T-helper 1 cell treated with Interleukin-12 subunit alpha and Interleukin-12 subunit beta and Interleukin-4 antibody, amounts not matched to agents 30 μg/mL and 1 μg/mL, for 36 hours (primary cell): ENCODE measurements around the gene RBM10.
A peak's percentile ranks its signal among the peaks of the same experiment; 100 is the strongest.

Experiments used
- H3K27ac Mint-ChIP-seq: one replicate; pipeline ENCODE4 v1.8.0; 2021; ENCODE audit warnings: mild to moderate bottlenecking, mixed read lengths
- H3K27me3 Mint-ChIP-seq: one replicate; pipeline ENCODE4 v1.8.0; 2021; ENCODE audit warnings: low read depth, mixed read lengths
- H3K36me3 Mint-ChIP-seq: one replicate; pipeline ENCODE4 v1.8.0; 2021; ENCODE audit warnings: low read depth, mixed read lengths
- H3K4me1 Mint-ChIP-seq: one replicate; pipeline ENCODE4 v1.8.0; 2021; ENCODE audit warnings: low read depth, mixed read lengths
- H3K4me3 Mint-ChIP-seq: one replicate; pipeline ENCODE4 v1.8.0; 2021; ENCODE audit warnings: mild to moderate bottlenecking, moderate library complexity, mixed read lengths
- H3K9me3 Mint-ChIP-seq: one replicate; pipeline ENCODE4 v1.8.0; 2021; ENCODE audit warnings: mixed read lengths

The RBM10 gene

DNA sequence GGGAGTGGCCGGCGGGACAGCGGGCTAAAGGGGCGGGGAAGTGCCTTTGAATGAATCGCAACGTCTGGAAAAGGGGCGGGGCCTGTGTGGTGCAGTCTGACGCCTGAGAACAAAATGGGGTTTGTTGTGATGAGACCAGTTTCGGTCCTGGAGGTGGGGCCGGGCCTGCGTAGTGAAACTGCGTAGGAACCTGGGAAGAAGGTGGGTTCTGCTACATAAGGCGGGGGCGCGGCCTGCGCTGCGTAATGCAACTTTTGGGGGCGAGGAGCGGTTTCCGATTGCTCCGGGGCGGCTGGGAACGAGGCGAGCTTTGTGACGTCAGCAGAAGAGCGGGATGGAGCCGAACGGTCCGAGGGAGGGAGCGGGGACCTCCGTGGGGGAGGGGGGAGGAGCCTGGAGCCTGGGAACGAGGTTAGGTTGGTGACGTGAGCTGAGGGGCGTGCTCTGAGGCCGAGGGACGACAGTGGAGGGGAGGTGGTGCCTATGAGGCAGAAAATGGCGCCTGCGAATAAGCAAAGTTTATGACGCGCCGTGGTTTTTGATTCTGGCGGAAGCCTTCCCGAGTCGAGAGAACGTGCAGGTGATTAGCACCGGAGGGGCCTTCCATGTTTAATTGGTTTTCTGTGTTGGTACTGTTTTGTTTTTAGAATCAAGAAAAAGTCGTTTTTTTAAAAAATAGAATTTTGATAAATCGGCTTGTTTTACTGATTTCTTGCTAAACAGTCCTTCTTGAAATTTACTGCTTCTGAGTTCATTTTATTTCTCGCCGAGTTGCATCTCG lies 88.5 kb downstream of the RBM10 start:
- H3K27ac Mint-ChIP-seq: peak overlapping the region; percentile 100
- peaks cover 9% of the 10 kb centered on the region for H3K4me1 Mint-ChIP-seq
- H3K9me3 Mint-ChIP-seq: no peaks in the 10 kb centered on the region
- H3K27me3 Mint-ChIP-seq: no peaks in the 10 kb centered on the region
- peaks cover 15% of the 10 kb centered on the region for H3K36me3 Mint-ChIP-seq
- H3K4me3 Mint-ChIP-seq: peak overlapping the region; percentile 96

DNA sequence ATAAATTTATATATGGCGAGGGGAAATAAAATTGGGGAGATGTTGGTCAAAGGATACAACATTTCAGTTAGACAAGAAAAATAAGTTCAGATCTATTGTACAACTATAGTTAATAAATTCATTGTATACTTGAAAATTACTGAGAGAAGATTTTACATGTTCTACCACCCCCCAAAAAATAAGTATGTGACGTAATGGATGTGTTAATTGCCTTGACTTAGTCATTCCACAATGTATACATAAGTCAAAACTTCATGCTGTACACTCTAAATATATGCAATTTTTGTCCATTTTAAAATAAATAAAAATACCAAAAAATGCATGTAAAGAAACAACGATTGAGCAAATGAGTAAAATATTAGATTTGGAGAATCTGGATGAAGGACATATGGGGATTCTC lies 89.6 kb downstream of the RBM10 start:
- no peaks in the 10 kb centered on the region for H3K27me3 Mint-ChIP-seq
- peaks cover 9% of the 10 kb centered on the region for H3K4me1 Mint-ChIP-seq
- H3K4me3 Mint-ChIP-seq: peak overlapping the region; percentile 25

DNA sequence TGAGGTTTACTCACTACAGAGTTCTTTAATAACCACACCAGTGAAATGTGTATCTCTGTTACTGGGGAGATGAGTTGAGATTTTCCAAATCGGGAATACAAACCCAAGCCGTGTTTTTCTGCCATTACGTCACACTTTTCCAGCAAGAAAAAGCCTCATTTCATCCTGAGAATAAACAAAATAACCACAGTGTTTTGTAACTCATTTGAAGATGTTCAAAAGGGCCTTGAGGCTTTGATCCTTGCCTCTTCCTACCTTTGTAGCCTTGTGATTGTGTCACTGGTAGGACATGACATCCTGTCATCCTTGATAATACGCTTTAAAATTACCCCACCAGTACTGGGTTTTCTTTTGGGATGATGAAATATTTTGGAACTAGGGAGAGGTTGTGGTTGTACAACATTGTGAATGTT lies 90.7 kb downstream of the RBM10 start:
- no peaks in the 10 kb centered on the region for H3K9me3 Mint-ChIP-seq
- H3K4me3 Mint-ChIP-seq: peak overlapping the region; percentile 66
- H3K4me1 Mint-ChIP-seq: peaks cover 6% of the 10 kb centered on the region
- H3K27me3 Mint-ChIP-seq: no peaks in the 10 kb centered on the region
- H3K36me3 Mint-ChIP-seq: peaks cover 7% of the 10 kb centered on the region
- H3K27ac Mint-ChIP-seq: no peak overlapping the region

More for the DNA sequence above, 89.6 kb downstream of the RBM10 start:
- H3K27ac Mint-ChIP-seq: peak overlapping the region; percentile 53
- H3K9me3 Mint-ChIP-seq: no peaks in the 10 kb centered on the region
- peaks cover 10% of the 10 kb centered on the region for H3K36me3 Mint-ChIP-seq
